Fibroblast of skin of right biceps (primary cell): ENCODE results near the gene CTCFL.
"Not testable (repeated sequence)": the region's sequence is repeated elsewhere in the genome, so short reads cannot be mapped to it uniquely, and the experiment has no call there.

Experiments used
- DNase-seq: peaks from one replicate; pipeline ENCODE4 v3.0.0-alpha.2; 2013

The CTCFL gene

DNA sequence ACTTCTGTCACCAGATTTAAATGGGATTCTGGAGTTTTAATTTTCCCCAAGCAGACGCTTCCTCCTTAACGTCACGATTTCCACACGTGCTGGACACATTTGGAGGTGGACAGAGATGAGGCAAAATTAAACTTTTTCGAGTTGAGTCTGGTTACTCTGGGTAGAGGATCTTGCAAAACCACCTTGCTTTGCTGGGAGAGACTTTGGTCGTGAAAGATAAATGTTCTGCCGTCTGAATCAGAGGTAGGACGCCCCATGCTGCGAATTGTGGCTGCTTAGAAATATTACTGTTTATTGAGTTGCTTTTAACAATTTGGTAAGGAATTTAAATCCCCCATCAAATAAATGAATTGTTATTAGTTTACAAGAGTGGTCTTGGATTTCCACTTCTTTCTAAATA is 46.8 kb downstream of the CTCFL start:
- DNase-seq = no peak

DNA sequence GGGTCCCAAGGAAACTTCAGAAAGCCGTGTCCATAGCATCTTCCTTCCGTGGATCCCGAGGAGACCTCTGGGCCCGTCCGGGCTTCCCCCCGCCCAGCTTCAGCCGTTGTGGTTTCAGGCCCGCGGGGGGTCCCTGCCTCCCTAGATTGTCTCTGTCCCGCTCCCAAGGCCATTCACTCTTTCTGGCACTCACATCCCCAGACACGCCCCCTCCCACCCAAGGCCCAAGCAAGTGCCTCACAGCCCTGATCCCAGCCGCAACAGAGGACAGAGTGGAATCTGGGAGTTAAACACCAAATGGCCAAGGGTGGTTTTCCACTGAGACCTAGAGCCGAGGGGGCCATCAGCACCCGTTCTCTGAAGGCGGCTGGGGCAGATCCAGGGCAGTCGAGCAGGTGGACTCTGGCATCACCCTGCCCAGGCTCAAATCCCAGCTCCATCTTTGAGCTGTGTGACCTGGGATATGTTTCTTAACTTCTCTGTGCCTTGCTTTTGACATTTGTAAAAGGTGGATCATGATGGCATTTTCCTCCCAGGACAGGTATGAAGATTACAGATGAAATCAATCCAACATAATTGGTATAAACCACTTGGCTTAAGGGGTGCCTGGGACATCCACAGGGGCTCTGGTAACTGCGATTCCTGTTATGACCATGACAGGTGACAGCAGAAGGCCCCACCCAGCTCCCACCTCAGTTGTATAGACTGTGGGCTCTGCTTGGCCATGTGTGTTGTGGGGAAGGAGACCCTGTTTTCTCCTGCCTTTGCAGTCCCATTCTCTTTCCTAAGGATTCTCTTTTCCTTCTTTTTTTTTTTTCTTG is 48.1 kb downstream of the CTCFL start:
- no peak for DNase-seq

DNA sequence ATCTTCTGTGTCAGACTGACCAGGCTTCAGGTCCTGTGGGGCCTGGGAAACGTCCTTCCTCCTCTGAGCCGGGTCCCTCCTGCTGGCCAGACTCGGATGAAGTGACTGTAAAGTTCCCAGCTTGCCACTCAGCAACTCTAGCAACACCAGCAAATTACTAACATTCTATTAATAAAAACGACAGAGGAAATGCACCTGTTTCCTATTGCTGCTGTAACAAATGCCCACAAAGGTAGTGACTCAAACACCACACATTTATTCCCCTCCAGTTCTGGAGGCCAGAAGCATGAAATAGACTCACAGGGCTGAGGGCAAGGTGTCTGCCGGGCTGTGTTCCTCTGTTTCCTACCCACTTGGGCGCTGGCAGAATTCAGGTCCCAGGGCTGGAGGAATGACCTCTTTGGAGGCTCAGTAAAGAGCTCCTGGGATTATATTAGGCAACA is 48.8 kb downstream of the CTCFL start:
- no peak for DNase-seq

DNA sequence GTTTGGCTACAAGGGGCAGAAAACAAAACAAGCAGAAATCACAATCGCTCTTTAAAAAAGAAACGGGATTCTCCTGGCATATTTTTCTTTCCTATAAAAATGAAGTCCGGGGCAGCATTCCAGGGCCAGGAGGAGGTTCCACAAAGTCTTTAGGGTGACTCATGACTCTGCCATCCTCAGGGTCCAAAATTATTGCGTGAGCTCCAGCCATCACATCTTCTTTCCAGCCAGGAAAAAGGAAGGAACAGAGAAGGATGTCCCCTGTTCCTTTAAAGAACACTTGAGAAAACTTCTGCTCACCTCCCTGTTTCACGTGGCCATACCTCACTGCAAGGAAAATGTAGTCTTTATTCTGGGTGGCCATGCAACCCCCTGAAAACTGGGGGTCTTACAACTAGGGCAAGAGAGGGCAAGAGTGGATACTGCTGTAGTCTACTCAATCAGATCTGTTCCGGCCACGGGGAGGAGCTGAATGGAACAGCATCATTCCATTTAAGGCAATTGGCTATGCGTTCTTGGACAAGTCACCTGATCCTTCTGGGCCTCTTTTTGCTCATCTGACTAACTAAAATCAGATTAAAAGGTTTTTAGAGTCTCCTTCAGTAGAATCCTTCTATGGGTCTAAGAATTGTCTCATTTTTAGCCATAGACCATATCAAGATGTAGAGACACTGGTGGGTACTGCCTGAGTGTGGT is 49.4 kb downstream of the CTCFL start:
- no peak for DNase-seq

DNA sequence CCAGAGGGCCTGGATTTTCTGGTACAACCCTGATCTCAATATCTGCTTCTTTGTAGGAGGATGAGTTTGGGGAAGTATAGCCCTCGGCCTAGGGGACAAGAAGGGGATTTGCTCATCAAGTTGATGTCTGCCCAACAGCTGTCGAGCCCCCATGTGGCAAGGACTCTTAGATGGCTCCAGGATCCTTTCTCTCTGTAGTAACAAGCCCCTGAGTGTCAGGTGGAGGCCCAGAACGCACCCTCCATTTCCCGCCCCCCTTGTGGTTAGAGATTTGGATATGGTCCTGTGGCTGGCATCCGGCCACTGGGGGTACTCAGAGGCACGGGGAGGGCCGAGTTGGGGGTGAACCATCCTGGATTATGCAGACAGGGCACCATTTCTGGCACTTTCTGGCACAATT is 50.1 kb downstream of the CTCFL start:
- DNase-seq = no peak

DNA sequence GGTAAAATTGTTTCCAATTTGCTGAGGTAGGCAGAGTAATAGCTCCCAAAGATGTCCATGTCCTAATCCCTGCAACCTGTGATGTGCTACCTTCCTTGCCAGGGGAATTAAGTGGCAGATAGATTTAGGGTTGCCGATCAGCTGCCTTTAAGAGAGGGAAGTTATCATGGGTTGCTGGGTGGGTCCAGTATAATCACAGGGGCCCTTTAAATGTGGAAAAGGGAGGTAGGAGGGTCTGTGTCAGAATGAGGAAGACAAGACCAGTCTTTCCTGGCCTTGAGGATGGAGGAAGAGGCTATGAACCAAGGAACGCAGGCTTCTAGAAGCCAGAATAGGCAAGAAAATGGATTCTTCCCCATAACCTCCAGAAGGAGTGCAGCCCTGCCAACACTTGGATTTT is 50.7 kb downstream of the CTCFL start:
- no peak for DNase-seq

DNA sequence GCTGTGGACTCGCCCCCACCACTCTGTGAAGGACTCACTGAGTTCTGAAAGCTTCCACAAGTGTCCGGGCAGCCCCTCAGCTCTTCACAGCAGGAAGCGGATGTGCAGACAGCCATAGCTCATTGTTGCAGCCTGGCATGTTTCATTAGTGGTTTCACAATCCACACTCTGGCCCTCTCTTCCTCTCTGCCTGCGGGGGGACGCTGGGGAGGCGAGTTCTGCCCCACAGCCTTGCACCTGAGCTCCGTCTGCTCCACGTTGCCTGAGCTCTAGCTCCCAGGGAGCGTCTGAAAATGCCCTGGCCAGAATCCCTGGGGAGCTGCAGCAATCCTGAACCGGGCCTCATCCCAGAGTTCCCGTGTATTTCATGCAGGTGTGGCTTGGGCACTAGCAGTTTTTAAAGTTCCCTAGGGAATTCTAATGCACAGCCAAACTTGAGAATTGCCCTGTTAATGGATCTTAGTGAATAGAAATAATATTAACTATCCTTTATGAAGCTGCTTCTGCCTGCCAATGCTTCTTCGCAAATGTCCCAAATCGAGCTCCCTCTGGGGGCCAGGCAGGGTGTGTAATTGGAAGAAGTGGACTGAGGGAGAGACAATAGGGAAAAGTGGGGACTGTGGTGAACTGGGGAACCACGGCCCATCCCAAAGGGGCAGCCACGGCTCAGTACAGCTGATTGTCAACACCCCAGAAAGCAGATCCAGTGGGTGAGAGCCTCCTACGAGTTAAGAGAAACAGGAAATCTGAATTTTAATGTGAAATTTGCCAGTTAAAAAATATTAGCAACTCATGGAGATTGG is 51.5 kb downstream of the CTCFL start:
- DNase-seq = no peak

DNA sequence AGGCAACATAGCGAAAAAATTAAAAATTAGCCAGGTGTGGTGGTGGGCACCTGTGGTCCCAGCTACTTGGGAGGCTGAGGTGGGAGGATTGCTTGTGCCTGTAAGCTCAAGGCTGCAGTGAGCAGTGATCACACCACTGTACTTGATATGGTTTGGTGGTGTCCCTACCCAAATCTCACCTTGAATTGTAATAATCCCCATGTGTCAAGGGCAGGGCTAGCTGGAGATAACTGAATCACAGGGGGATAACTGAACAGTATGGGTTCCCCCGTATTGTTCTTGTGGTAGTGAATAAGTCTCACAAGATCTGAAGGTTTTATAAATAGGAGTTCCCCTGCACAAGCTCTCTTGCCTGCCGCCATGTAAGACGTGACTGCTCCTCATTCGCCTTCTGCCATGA is 52.5 kb downstream of the CTCFL start:
- DNase-seq = not testable (repeated sequence)

DNA sequence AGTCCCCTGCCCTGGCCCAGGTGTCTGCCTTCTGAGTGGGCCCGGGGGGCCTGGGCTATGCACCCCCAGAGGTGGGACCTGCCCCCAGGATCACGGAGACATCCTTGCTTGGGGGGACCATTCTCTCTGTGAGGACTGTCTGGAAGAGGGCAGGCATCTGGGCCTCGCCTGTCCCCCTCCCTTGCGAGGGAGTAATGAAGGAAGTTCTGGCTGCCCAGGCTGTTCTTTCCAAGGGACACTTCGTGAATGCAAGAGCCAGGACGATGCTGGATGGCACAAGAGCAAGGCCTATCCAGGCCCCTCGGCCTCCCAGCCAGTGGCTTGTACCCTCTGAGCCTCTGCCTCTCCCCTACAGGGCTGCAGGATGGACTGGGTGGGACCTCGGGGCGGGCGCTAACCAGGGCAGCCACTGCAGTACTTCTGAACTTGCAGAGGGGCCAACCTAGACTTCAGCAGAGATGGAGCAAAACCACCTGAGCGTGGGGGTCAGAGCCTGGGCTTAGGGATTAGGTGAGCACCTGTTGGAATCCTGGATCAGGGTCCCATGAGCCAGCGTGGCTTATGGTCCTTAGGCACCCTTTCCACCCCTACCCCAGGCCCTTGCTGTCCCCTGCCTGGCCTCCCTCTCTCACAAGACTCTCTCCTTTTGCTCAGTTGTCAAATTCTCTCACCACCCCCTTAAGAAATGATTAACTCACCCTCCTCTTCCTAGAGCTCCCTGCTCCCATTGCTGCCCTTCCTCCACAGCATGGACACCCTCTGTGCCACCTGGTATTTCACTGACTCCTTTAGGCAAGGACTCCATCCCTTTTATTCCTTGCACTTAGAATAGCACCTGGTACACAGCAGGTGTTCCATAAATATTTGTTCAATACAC is 53.2 kb downstream of the CTCFL start:
- DNase-seq = no peak

DNA sequence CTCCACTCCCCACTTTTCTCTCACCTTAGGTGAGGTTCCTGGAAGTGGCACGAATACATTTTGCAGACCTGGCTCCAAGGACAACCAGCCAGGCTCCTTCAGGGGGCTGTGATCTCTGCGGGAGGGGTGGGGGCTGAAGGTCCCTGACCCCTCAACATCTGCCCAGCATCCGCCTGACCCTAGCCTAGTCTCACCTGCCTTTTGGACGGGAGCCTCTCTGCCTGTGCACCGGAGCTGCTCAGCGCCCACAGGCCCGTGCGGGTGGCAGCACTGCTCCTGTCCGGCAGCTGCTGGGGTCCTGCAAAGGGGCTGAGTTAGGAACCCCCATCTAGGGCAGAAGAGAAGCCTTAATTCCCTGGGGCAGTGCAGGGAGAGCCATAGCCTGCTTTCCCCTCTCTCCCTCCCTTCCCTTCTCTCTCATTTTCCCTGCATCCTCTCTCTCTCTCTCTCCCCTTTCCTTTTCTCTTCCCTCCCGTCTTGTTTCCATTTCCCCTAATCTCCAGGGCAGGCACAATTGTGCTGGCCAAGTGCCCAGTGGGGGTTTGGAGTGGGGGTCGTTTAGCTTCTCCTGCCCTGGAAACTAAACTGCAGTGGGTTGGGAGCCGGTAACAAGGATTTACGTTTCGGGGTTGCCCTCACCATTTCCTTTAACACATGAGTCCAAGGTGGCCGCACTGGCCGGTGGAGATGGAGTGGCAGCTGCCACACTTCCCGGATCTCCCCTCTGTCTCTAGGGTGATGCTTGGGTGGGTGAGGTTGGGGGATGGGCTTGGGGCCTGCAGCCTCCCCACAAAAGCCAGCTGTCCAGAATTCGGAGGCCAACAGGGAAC is 54.1 kb downstream of the CTCFL start:
- DNase-seq = no peak

DNA sequence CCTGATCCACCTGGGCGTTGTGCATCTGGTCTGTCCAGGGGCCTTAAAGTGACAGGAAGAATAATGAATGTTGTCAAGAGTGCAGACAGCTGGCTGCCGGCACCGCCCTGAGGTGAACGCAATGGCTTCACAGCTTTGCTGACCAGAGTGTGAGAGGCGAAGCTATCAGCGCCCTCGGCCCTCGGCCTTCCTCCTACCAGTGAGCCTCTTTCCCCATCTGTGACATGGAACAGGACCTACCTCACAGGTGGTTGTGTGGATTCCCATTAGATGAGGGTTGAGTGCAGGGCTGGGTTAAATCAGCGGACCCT is 54.8 kb downstream of the CTCFL start:
- DNase-seq = no peak

DNA sequence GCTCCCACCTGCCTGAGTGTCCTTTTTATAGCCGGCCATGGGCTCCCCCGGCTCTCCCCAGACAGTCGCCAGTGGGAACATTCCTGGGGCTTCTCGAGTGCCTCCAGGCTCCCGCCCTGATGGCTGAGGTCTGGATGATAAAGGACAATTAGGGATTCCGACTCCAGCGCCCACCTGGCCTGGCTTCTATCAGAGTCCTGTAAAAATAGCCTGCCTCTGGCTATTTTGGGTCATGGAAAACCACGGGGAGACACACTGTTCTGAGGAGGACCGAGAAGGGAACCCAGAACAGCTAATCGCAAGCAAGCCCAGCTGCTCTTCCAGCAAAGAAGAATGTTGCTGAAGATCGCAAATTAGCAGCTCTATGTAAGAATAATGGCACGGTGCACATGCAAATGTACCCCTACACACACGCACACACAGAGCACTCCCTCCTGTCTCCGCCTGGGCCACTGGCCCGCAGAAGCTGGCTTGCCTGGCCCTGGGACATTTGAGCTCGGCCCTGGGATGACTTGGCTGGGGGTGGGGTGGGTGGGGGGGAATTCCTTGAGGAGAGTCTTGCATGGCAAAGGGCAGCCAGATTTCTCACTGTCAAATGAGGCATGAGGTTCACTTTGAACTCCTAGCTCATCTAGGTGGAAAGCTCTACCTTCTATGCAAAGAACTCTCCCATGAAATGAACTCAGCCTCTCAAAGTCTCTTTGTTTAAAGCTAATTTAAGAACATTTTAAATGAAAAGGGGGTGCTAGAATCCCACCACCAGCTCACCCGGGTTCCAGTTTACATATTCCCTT is 55.3 kb downstream of the CTCFL start:
- DNase-seq = no peak

DNA sequence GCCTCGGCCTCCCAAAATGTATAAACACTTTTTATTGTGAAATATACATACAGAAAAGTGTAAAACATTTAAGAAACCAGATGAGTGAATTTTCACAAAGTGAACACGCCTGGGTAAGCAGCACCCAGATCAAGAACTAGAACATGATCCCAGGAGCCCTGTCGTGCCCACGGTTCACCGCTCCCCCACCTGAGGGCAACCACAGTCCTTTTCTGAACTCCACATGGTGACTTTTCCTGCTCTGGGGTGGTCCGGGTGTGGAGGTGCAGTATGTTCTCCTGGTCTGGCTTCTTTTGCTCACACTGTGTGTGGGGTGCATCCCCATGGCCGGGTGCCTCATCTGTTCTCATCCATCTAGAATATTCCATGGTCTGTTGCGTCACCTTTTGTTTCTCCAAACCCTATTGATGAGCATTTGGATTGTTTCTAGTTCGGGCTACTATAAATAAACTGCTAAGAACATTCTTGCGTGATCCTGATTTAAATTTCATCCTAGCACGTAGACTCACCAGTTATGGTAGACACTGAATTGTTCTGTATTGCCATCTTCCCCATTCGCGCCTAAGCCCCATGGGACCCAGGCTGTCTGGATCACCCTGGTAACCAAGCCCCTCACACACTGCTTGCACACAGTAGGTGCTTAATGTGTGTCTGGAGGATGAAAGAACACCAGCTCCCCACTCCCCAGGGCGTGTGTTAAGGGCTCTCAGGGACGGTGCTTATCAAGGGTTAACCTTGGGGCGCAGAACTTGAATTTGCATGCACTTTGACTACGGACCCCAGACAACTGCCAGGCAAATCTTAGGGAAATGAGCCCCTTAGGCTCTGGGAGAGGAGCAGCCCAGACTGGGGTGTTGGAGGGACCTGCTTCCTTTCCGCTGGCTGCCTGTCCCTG is 56.2 kb downstream of the CTCFL start:
- DNase-seq = no peak

DNA sequence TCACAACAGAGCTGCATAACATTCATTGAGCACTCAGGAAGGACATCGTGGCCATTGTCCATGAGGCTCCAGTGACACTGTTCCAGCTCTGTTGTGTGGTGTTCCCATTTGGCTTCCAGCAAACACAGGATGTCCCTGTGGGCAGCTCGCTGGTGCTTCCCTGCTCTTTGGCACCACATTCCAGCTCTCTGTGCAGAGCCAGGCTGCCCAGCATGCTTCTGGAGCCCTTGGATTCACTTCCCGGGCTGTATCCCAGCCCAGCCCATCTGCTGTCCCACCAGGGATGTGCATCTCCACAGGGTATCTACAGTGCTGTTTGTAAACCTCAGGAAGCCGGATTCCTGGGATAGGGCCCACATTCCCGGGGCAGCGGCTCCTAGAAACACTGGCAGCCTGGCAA is 57.2 kb downstream of the CTCFL start:
- DNase-seq = no peak

DNA sequence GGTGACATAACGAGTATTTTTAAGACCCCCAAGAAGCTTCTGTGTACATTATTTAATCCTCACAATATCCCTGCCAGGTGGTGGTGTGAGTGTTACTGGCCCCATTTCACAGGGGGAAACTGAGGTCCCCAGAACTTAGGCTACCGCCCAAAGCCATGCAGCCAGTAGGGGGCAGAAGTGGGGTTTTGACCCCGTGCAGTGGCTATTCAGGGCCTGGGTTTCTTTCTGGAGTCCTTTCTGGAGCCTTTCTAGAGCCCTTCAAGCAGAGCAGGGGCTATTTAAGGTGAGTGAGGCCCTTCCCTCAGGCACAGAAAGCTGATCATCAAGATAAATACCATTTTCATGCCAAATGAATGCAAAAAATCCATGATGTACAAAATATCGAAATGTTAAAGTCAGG is 59.0 kb downstream of the CTCFL start:
- no peak for DNase-seq

DNA sequence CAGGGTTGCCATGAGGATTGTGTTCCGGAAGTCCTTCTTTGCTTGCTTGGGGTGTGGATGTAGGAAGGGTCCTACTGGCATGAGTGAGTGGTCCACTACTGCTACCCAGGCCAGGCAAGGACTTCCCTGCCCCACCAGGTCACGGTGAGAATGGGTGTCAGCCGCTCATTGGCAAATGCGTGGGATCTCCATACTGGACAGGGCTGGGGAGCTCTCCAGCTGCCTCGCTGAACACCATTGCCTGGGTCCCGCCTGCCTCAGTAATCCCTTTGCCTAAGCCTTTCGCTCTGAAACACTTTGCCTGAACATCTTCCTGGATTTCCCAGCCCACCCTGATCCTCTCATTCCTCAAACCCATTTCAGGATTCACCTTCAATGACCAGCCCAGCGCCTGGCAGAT is 59.5 kb downstream of the CTCFL start:
- DNase-seq = no peak

DNA sequence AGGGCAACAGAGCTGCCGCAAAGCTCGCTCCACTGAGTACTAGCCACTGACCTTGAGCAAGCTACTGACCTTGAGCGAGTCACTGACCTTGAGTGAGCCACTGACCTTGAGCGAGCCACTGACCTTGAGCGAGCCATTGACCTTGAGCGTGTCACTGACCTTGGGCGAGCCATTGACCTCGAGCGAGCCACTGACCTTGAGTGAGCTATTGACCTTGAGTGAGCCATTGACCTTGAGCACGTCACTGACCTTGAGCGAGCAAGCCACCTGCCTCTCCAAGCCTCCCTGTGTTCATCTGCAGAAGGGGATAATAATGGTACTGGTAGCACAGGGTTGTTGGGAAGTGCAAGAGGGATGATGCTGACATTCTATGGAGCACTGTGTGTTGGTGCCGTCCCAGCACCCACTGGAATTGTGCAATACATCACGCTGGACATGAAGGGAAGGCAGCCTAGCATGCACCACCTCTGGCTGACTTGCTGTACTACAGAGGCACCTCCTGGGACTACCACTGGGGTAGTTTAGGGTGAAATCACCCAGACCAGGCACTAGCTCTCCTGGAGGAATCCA is 60.2 kb downstream of the CTCFL start:
- DNase-seq = no peak

DNA sequence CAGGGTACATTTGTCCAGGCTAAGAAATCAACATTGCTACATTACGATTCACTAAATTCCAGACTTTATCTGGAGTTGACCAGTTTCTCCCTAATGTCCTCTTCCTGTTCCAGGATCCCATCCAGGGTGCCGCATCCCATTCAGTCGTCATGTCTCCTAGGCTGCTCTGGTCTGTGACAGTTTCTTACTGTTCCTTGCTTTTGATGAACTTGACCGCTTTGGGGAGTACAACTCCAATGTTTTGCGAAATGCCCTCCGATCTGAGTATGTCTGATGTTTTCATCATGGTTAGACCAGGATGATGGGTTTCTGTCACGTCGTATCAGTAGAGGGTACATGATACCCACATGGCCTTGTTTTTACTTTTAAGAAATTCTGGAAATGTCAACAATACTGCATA is 62.2 kb downstream of the CTCFL start:
- no peak for DNase-seq

DNA sequence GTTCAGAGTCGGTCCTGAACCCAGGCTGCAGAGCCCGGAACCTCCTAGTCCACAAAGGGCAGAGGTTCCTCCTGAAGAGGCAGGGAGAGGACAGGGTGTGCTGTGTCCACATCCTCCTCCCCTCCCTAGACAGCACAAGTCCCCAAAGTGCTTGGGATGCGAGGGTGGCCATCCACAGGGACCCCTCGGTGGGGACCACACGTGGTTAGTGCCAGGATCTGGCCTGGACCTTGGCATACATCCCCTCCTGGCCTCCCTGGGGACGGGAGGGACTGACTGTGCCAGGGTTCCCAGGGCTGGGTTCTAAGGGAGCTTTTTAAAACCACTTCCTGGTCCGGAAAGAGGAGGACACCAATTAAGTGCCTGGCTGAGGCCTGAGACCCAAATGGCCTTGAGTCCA is 63.2 kb downstream of the CTCFL start:
- DNase-seq = no peak
